Measurements from ENCODE around the gene MGLL. TPM values are rescaled to one million over a fixed set of nuclear protein-coding genes. Genes with fewer than 3 reads are reported as not detected.

MGLL gene
- total and polyA plus RNA-seq, 7 donors, result 24.7 to 220 (median 46.8) TPM

DNA sequence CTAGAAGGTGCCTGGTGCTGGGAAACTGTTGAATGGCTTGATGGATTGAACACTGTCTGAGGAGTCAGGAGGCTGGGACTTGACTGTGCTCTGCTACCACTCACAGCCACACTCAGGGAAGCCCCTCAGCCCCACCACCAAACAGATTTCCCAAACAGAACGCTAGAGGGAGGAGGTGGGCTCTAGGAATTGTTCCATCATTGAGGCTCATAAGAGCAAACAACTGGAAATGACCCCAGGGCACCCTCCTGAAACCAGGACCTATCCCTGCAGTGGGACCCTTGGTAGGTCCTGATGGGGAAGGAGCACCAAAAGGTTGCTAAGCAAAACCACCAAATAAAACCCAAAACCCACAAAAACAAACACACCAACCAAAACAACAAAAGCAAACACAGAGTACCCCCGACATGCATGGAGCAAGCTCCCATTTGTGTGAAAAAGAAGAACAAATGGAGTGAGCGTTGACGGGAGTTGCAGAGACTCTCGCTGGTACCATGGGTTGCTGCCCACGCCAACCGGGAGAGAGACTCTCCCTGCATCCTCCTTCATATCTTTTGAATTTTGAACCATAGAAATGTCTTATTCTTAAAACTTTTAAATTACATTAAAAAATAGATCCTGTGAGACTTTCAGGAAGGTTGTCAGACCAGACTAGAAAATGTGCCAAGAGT, 103.9 kb downstream of the MGLL start:
- DNase-seq, result peak; percentile 41
- Histone ChIP-seq H3K27ac (peak overlapping the region in 2 of 4 donors; percentile 32 to 54), H3K4me1 (peaks cover 0 to 56% (median 32%) of the 10 kb centered on the region in 4 donors), H3K4me3 (no peak overlapping the region), H3K27me3 (no peaks in the 10 kb centered on the region), H3K36me3 (peaks cover 0 to 11% (median 0%) of the 10 kb centered on the region in 4 donors), H3K9me3 (no peaks in the 10 kb centered on the region)
- no peak for TF ChIP-seq POLR2AphosphoS5 (IDR thresholded peaks at IDR 0.05)
- no peak for TF ChIP-seq POLR2A (IDR thresholded peaks at IDR 0.05)
- TF ChIP-seq EP300 (IDR thresholded peaks at IDR 0.05), result no peak
- TF ChIP-seq, protein P1, sequence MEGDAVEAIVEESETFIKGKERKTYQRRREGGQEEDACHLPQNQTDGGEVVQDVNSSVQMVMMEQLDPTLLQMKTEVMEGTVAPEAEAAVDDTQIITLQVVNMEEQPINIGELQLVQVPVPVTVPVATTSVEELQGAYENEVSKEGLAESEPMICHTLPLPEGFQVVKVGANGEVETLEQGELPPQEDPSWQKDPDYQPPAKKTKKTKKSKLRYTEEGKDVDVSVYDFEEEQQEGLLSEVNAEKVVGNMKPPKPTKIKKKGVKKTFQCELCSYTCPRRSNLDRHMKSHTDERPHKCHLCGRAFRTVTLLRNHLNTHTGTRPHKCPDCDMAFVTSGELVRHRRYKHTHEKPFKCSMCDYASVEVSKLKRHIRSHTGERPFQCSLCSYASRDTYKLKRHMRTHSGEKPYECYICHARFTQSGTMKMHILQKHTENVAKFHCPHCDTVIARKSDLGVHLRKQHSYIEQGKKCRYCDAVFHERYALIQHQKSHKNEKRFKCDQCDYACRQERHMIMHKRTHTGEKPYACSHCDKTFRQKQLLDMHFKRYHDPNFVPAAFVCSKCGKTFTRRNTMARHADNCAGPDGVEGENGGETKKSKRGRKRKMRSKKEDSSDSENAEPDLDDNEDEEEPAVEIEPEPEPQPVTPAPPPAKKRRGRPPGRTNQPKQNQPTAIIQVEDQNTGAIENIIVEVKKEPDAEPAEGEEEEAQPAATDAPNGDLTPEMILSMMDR (IDR thresholded peaks at IDR 0.05), result no peak
- intact Hi-C loops (cut with DNase I), result no loop called here
- 91% methylated on average over 7 of the region's 7 CpGs for WGBS, 2 donors

DNA sequence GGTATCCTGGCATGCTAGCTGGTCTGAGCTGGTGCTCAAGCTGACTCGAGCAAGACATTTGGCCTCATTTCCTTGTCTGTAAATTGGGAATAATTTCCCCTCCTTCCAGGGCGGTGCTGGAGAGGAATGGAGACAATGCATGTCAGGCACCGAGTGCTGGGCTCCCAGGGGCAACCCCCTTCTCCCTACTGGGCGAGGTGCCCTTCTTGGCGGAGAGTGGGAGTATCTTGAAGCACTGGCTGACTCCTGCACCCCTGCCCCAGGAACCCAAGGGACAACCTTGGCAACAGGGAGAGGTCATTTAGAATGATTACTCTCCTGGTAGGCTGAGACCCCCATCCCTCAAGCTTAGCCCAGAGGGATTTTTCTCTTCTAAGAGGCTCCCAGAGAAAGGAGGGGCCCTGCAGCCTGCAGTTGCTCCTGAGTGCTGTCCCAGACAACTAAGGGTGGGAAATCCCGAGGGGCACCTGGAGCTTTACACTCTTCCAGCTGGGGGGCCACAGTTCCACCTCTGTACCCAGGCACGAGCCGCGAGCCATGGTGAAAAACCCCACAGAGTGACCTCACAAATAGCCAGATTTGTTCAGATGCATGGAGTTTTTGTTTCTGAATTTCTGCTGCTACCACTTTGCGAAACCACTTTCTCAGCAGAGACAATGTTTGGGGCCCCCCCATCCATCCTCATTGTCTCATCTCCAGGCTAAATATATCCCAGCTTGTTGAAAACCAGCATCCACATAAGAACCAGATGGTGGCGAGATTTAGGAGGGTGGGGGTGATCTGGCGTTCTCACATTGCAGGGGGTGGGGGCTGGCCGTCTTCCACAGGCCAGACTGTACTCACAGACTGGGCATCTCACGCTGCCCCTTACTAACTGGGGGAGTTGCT, 104.7 kb downstream of the MGLL start:
- 89 to 91% methylated on average over 14 of the region's 14 CpGs for WGBS, 2 donors
- Histone ChIP-seq H3K36me3 (peaks cover 0 to 11% (median 0%) of the 10 kb centered on the region in 4 donors), H3K27me3 (no peaks in the 10 kb centered on the region), H3K27ac (peak overlapping the region in 2 of 4 donors; percentile 32 to 54), H3K9me3 (no peaks in the 10 kb centered on the region), H3K4me1 (peaks cover 0 to 54% (median 25%) of the 10 kb centered on the region in 4 donors), H3K4me3 (no peak overlapping the region)
- TF ChIP-seq, protein P1 (IDR thresholded peaks at IDR 0.05), result no peak
- peak in 1 of 4 donors; percentile 13 for TF ChIP-seq POLR2AphosphoS5 (IDR thresholded peaks at IDR 0.05)
- no peak for DNase-seq
- intact Hi-C loops (cut with DNase I), result no loop called here

DNA sequence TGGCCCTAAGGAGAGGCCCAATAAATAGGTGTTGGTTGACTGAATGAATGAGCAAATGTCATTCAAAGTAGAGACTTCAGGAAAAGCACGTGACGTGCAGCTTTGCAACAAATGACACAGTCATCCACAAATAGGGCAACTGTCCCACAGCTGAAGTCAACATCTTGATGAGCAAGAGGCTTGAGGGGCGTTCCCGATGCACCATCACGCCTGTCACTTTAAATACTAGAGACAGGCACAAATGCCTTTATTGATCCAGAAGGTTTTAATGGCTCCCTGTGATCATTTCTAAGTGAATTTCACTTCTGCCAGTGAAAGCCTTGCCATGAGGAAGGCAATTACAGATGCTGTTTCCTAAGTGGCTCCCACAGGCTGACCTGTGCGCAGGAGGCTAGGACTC, 105.9 kb downstream of the MGLL start:
- no peak for DNase-seq
- Histone ChIP-seq H3K4me3 (no peak overlapping the region), H3K27ac (no peak overlapping the region), H3K36me3 (peaks cover 0 to 11% (median 0%) of the 10 kb centered on the region in 4 donors), H3K9me3 (no peaks in the 10 kb centered on the region), H3K27me3 (no peaks in the 10 kb centered on the region), H3K4me1 (peaks cover 0 to 44% (median 20%) of the 10 kb centered on the region in 4 donors)
- WGBS, 2 donors, result 95 to 96% methylated on average over 6 of the region's 6 CpGs
- intact Hi-C loops (cut with DNase I), result no loop called here
- TF ChIP-seq POLR2A (IDR thresholded peaks at IDR 0.05) (no peak), POLR2AphosphoS5 (IDR thresholded peaks at IDR 0.05) (no peak), EP300 (IDR thresholded peaks at IDR 0.05) (no peak)
- TF ChIP-seq, protein P1 (IDR thresholded peaks at IDR 0.05), result no peak

DNA sequence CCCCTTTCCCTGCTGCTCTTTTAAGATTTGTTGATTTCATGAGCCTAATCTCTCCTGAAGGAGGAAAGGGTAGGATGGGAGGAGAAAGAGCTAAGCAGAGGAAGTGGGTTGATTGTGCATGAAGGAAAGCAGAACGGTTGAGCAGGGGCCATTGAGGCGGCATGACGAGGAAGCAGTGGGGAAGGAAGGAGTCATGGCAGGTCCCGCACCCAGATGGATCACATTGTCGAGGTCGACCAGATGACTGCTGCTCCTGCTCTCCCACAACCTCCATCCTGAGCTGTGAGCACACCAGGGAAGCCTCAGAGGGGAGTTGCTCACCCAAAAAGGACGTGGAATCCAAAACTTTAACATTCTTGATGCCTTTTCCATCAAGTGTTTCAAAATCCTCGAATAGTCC, 106.8 kb downstream of the MGLL start:
- Histone ChIP-seq H3K27me3 (no peaks in the 10 kb centered on the region), H3K36me3 (peaks cover 0 to 8% (median 0%) of the 10 kb centered on the region in 4 donors), H3K9me3 (no peaks in the 10 kb centered on the region), H3K4me1 (peaks cover 0 to 48% (median 25%) of the 10 kb centered on the region in 4 donors), H3K4me3 (no peak overlapping the region), H3K27ac (peak overlapping the region in 1 of 4 donors; percentile 30)
- DNase-seq, result no peak
- WGBS, 2 donors, result 77 to 80% methylated on average over 8 of the region's 8 CpGs
- TF ChIP-seq POLR2AphosphoS5 (IDR thresholded peaks at IDR 0.05) (no peak), POLR2A (IDR thresholded peaks at IDR 0.05) (no peak)
- intact Hi-C loops (cut with DNase I), result no loop called here

DNA sequence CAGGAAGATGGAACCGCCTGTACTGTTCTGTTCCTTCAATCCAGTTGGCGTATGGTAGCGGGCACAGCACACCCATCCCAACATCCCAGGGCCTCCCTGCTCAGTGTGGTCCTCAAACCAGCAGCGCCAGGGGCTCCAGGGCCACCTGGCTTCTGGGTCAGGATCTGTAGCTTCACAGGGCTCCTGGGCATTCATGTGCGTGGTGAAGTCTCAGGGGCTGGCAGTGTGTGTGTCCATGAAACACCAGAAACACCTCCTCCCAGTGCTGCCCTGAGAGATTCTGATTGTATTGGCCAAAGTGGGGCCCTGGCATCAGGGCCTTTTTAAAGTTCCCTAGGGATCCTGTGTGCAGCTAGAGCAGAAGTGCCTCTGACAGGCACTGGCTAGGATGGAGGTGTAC, 107.4 kb downstream of the MGLL start:
- peaks cover 0 to under 1% (median 0%) of the 10 kb centered on the region in 4 donors for H3K36me3 ChIP-seq
- TF ChIP-seq EP300 (IDR thresholded peaks at IDR 0.05), result no peak
- TF ChIP-seq POLR2AphosphoS5 (IDR thresholded peaks at IDR 0.05), result no peak
- TF ChIP-seq POLR2A (IDR thresholded peaks at IDR 0.05), result no peak
- TF ChIP-seq, protein P1 (IDR thresholded peaks at IDR 0.05), result no peak
- peaks cover 0 to 54% (median 32%) of the 10 kb centered on the region in 4 donors for H3K4me1 ChIP-seq
- H3K27ac ChIP-seq, result peak overlapping the region in 3 of 4 donors; percentile 1 to 23 (median 2)
- intact Hi-C loops (cut with DNase I), result loop anchor here (5.0 kb wide), 1 partner anchor 37 kb away; no protein-coding TSS in a partner anchor
- no peak for DNase-seq
- H3K4me3 ChIP-seq, result no peak overlapping the region
- H3K27me3 ChIP-seq, result no peaks in the 10 kb centered on the region
- H3K9me3 ChIP-seq, result no peaks in the 10 kb centered on the region
- 95 to 97% methylated on average over 5 of the region's 5 CpGs for WGBS, 2 donors
